ENCODE data around the gene TFAP2C.

DNA sequence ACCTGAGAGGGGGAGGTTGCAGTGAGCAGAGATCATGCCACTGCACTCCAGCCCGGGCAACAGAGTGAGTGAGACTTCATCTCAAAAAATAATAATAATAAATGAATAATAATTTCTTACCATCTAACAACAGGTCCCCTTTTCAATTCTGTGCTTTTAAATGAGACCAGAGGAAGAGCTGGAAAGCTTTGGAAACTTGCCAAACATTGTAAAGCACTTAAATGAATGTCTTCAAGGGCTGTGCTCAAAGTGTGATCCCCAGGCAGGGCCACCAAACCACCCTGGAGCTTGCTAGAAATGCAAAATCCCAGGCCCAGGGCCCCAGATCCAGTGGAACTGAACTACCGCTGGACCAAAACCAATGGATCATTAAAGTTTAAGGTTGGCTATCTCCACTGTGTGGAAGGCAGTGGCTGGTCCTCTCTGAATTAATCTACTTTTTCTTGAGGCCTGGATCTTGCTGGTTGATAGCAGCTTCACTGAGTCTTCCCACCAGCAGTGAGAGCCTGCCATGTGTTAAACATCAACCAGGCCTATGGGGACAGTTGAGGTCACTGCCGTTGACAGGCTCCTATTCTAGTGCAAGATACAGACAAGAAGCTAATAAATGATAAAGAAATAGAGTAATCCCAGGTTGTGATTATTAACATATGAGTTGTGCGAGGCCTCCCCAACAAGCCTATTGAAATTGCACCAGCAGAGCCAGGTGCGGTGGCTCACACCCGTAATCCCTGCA, 23.7 kb upstream of the TFAP2C start:
- TF ChIP-seq, protein P1, sequence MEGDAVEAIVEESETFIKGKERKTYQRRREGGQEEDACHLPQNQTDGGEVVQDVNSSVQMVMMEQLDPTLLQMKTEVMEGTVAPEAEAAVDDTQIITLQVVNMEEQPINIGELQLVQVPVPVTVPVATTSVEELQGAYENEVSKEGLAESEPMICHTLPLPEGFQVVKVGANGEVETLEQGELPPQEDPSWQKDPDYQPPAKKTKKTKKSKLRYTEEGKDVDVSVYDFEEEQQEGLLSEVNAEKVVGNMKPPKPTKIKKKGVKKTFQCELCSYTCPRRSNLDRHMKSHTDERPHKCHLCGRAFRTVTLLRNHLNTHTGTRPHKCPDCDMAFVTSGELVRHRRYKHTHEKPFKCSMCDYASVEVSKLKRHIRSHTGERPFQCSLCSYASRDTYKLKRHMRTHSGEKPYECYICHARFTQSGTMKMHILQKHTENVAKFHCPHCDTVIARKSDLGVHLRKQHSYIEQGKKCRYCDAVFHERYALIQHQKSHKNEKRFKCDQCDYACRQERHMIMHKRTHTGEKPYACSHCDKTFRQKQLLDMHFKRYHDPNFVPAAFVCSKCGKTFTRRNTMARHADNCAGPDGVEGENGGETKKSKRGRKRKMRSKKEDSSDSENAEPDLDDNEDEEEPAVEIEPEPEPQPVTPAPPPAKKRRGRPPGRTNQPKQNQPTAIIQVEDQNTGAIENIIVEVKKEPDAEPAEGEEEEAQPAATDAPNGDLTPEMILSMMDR (IDR thresholded peaks at IDR 0.05) = no peak
- TF ChIP-seq POLR2A (IDR thresholded peaks at IDR 0.05) (no peak), EP300 (IDR thresholded peaks at IDR 0.05) (no peak)
